OCI-LY1 (cell line): ENCODE data around the gene VPS39.

Experiments used
- H2AFZ ChIP-seq: fragments of 200-600 bp; sonication (generic), shearing (Covaris generic); 2 replicates; pipeline ENCODE4 v1.6.0; 2014; ENCODE audit warnings: antibody characterized with exemption, mild to moderate bottlenecking, low read length
- H3F3A ChIP-seq: fragments of 200-600 bp; sonication (generic), shearing (Covaris generic); 2 replicates; pipeline ENCODE4 v1.6.0; 2014; ENCODE audit warnings: mild to moderate bottlenecking, antibody characterized with exemption, low read length, moderate library complexity; ENCODE audit not compliant: insufficient read depth
- H3K27ac ChIP-seq: fragments of 200-600 bp; sonication (generic); 2 replicates; pipeline ENCODE4 v1.5.1; 2014; ENCODE audit warnings: low read length, mixed run types, mild to moderate bottlenecking, low read depth; ENCODE audit not compliant: poor library complexity, severe bottlenecking
- H3K27me3 ChIP-seq: fragments of 200-600 bp; sonication (generic); 2 replicates; pipeline ENCODE4 v1.6.0; 2014; ENCODE audit warnings: antibody characterized with exemption, mild to moderate bottlenecking, low read length, moderate library complexity; ENCODE audit not compliant: insufficient read depth
- H3K36me3 ChIP-seq: fragments of 200-600 bp; sonication (generic); 2 replicates; pipeline ENCODE4 v1.6.1; 2014; ENCODE audit warnings: mild to moderate bottlenecking, antibody characterized with exemption, low read length, moderate library complexity, mixed read lengths; ENCODE audit not compliant: insufficient read depth
- H3K4me1 ChIP-seq: fragments of 200-600 bp; sonication (generic); 2 replicates; pipeline ENCODE4 v1.5.1; 2014; ENCODE audit warnings: mild to moderate bottlenecking, low read length, moderate library complexity; ENCODE audit not compliant: insufficient read depth, severe bottlenecking
- H3K4me2 ChIP-seq: fragments of 200-600 bp; sonication (generic), shearing (Covaris generic); 2 replicates; pipeline ENCODE4 v1.6.1; 2014; ENCODE audit warnings: low read length
- H3K4me3 ChIP-seq: fragments of 200-600 bp; sonication (generic); 2 replicates; pipeline ENCODE4 v1.5.1; 2014; ENCODE audit warnings: low read length, low read depth, mild to moderate bottlenecking, mixed read lengths; ENCODE audit not compliant: poor library complexity, severe bottlenecking
- H3K79me2 ChIP-seq: fragments of 200-600 bp; shearing (Covaris generic); 2 replicates; pipeline ENCODE4 v1.6.1; 2016; ENCODE audit warnings: mixed run types, low read length, mixed read lengths; ENCODE audit not compliant: insufficient read depth
- H3K9ac ChIP-seq: fragments of 200-600 bp; sonication (generic), shearing (Covaris generic); 2 replicates; pipeline ENCODE4 v1.6.1; 2014; ENCODE audit warnings: mild to moderate bottlenecking, low read length, mixed read lengths
- H3K9me2 ChIP-seq: fragments of 200-600 bp; sonication (generic), shearing (Covaris generic); 2 replicates; pipeline ENCODE4 v1.6.1; 2014; ENCODE audit warnings: low read depth, mild to moderate bottlenecking, low read length, mixed read lengths
- H3K9me3 ChIP-seq: fragments of 200-600 bp; shearing (Covaris generic); 2 replicates; pipeline ENCODE4 v1.6.1; 2014; ENCODE audit warnings: low read length, mixed read lengths
- H4K20me1 ChIP-seq: fragments of 200-600 bp; sonication (generic), shearing (Covaris generic); 2 replicates; pipeline ENCODE4 v1.6.0; 2016; ENCODE audit warnings: mild to moderate bottlenecking, low read length; ENCODE audit not compliant: insufficient read depth
- CTCF ChIP-seq: fragments of 200-600 bp; sonication (generic), shearing (Covaris generic); IDR thresholded peaks from 2 replicates; pipeline ENCODE4 v1.5.1; 2017; ENCODE audit warnings: mild to moderate bottlenecking, antibody characterized with exemption, low read length, moderate library complexity, mixed read lengths
- EZH2 ChIP-seq: fragments of 200-600 bp; sonication (generic), shearing (Covaris generic); IDR thresholded peaks from 2 replicates; pipeline ENCODE4 v1.8.0; 2017; ENCODE audit warnings: borderline replicate concordance, mixed run types, mild to moderate bottlenecking, antibody characterized with exemption, low read length, moderate library complexity, mixed read lengths

VPS39 gene

GRCh38 chr15:42158941-42159340 lies 49.2 kb downstream of the VPS39 start:
- Histone ChIP-seq H3F3A (no peaks in the 10 kb centered on the region), H3K36me3 (peaks cover 58% of the 10 kb centered on the region), H3K27me3 (no peaks in the 10 kb centered on the region; the same call in 1 of the 2 replicates), H3K4me1 (no peaks in the 10 kb centered on the region), H3K9me2 (no peaks in the 10 kb centered on the region), H3K4me3 (no peak overlapping the region), H3K9ac (no peak overlapping the region), H3K4me2 (no peak overlapping the region), H2AFZ (no peak overlapping the region), H4K20me1 (no peaks in the 10 kb centered on the region), H3K9me3 (no peaks in the 10 kb centered on the region), H3K79me2 (no peaks in the 10 kb centered on the region), H3K27ac (no peak overlapping the region)
- TF ChIP-seq EZH2: no peak
- TF ChIP-seq CTCF: no peak

GRCh38 chr15:42157981-42158765 lies 49.9 kb downstream of the VPS39 start:
- Histone ChIP-seq H3K4me3 (no peak overlapping the region), H3K27me3 (no peaks in the 10 kb centered on the region; the same call in 1 of the 2 replicates), H3K9ac (no peak overlapping the region), H3K9me2 (no peaks in the 10 kb centered on the region), H3K79me2 (no peaks in the 10 kb centered on the region), H4K20me1 (no peaks in the 10 kb centered on the region), H3K4me2 (no peak overlapping the region), H3K9me3 (no peaks in the 10 kb centered on the region), H3F3A (no peaks in the 10 kb centered on the region), H3K36me3 (peaks cover 51% of the 10 kb centered on the region), H3K4me1 (no peaks in the 10 kb centered on the region), H3K27ac (no peak overlapping the region), H2AFZ (no peak overlapping the region)
- TF ChIP-seq EZH2 (no peak), CTCF (no peak)

- Histone ChIP-seq H3K36me3 (peaks cover 43% of the 10 kb centered on the region), H3K4me3 (no peak overlapping the region), H3K9me2 (no peaks in the 10 kb centered on the region), H2AFZ (no peak overlapping the region), H3K4me1 (no peaks in the 10 kb centered on the region), H3K27me3 (no peaks in the 10 kb centered on the region; the same call in 1 of the 2 replicates), H3K9me3 (no peaks in the 10 kb centered on the region), H3K9ac (no peak overlapping the region), H3F3A (no peaks in the 10 kb centered on the region), H4K20me1 (no peaks in the 10 kb centered on the region), H3K27ac (no peak overlapping the region), H3K4me2 (no peak overlapping the region), H3K79me2 (no peaks in the 10 kb centered on the region)
- TF ChIP-seq CTCF: no peak
Observed at GRCh38 chr15:42157381-42157780, 50.7 kb downstream of the VPS39 start.
